Panc1 (cell line): ENCODE results near the gene LDB3. TPM values are rescaled to one million over a fixed set of nuclear protein-coding genes. Genes with fewer than 3 reads are reported as not detected.

Experiments
- ATAC-seq: fragments of 200-7000 bp; cut with Tn5 transposase; 2 replicates; pipeline ENCODE4 v1.9.1; 2020; ENCODE audit warnings: mild to moderate bottlenecking, moderate library complexity
- BruUV-seq: library from RNA; stranded (reverse); fragments of 400-500 nt; replicated peaks from 2 replicates; lab custom pipeline; 2021; lab: Mats Ljungman, UMichigan
- CTCF ChIA-PET: fragments of 300-600 bp; sonication (Branson Sonifier 250); formaldehyde crosslinking; loops from one replicate; lab custom pipeline; 2022; ENCODE audit warnings: antibody characterized with exemption; lab: Charles Lee
- POLR2A ChIA-PET: fragments of 300-600 bp; sonication (Branson Sonifier 250); formaldehyde crosslinking; loops from one replicate; lab custom pipeline; 2022; ENCODE audit warnings: antibody characterized with exemption; lab: Charles Lee
- DNase-seq: peaks from one replicate; pipeline ENCODE4 v3.0.0-alpha.2; 2010; ENCODE audit warnings: low read depth, low spot score
- H3K27ac ChIP-seq: 2 replicates; pipeline ENCODE4 v1.5.1; 2011; ENCODE audit warnings: mild to moderate bottlenecking, low read length, inconsistent platforms
- H3K27me3 ChIP-seq: fragments of 200-500 bp; sonication (Bioruptor generic); 2 replicates; pipeline ENCODE4 v1.6.0; 2014; ENCODE audit warnings: low read length, inconsistent platforms; ENCODE audit not compliant: control insufficient read depth, insufficient read depth
- H3K36me3 ChIP-seq: fragments of 200-500 bp; sonication (Bioruptor generic); 2 replicates; pipeline ENCODE4 v1.5.1; 2014; ENCODE audit warnings: inconsistent platforms, mild to moderate bottlenecking, low read length, moderate library complexity; ENCODE audit not compliant: control insufficient read depth, insufficient read depth
- H3K4me1 ChIP-seq: 2 replicates; pipeline ENCODE4 v1.5.1; 2011; ENCODE audit warnings: inconsistent platforms, mild to moderate bottlenecking, low read length, moderate library complexity; ENCODE audit not compliant: control insufficient read depth, insufficient read depth
- H3K4me3 ChIP-seq, 2 experiments: 2 replicates each; pipeline ENCODE4 v1.5.1; 2011 to 2012; ENCODE audit warnings: low read depth in 2 of 2, low read length in 2 of 2, mild to moderate bottlenecking in 2 of 2, inconsistent platforms in 1 of 2, moderate library complexity in 1 of 2
- H3K9me3 ChIP-seq: fragments of 200-500 bp; sonication (Bioruptor generic); 2 replicates; pipeline ENCODE4 v1.5.1; 2014; ENCODE audit warnings: low read depth, mild to moderate bottlenecking, inconsistent platforms, low read length, moderate library complexity; ENCODE audit not compliant: control insufficient read depth, insufficient read depth
- POLR2AphosphoS5 ChIP-seq: IDR thresholded peaks from 2 replicates; pipeline ENCODE4 v1.6.1; 2012; ENCODE audit warnings: mild to moderate bottlenecking, low read depth, low read length, moderate library complexity
- SIN3A ChIP-seq: IDR thresholded peaks from 2 replicates; pipeline ENCODE4 v1.6.1; 2012; ENCODE audit warnings: low read depth, mild to moderate bottlenecking, low read length, moderate library complexity, borderline replicate concordance; ENCODE audit not compliant: insufficient read depth
- TCF7L2 ChIP-seq: IDR thresholded peaks from 2 replicates; pipeline ENCODE4 v1.6.1; 2011; ENCODE audit warnings: mild to moderate bottlenecking, low read depth, low read length, inconsistent platforms
- in situ Hi-C: cut with HindIII; loops from 2 replicates; pipeline ENCODE4 v1.10.0; 2016; ENCODE audit warnings: low sequenced_read_pairs, low pct_unique_long_range_greater_than_20kb
- intact Hi-C: fragments of 100-400 bp; cut with micrococcal nuclease; formaldehyde crosslinking; loops from one replicate; pipeline ENCODE4 v1.10.0; 2022; ENCODE audit not compliant: unreplicated experiment
- total RNA-seq: library from RNA; stranded (reverse); gene quantifications from one replicate; pipeline ENCODE4 v1.2.1, GENCODE V29; 2021; ENCODE audit not compliant: unreplicated experiment
- TF ChIP-seq, protein P1 (sequence below), 2 experiments: IDR thresholded peaks; 2 replicates each; pipeline ENCODE4 v1.6.1; 2011 to 2012; ENCODE audit warnings: low read depth in 2 of 2, control low read depth in 1 of 2, low read length in 1 of 2, mild to moderate bottlenecking in 1 of 2, moderate library complexity in 1 of 2; ENCODE audit not compliant: insufficient read depth in 1 of 2
- TF ChIP-seq, protein P2 (sequence below): fragments of 450-650 bp; IDR thresholded peaks from 2 replicates; pipeline ENCODE4 v1.5.1; 2017; ENCODE audit warnings: mild to moderate bottlenecking

LDB3 gene
- total RNA-seq, 1 experiment from 2014 or later, result 0.15 TPM

GRCh38 chr10:86673216-86673826 is 5.0 kb downstream of the LDB3 start:
- in situ Hi-C loops, result no loop called here
- no peak for ATAC-seq
- no TSS peak for BruUV-seq

GRCh38 chr10:86673827-86674581 is 5.7 kb downstream of the LDB3 start:
- in situ Hi-C loops (no loop called here), intact Hi-C loops (no loop called here)
- BruUV-seq, result no TSS peak
- POLR2A ChIA-PET, result interaction anchor here (0.6 kb wide), 1 partner anchor 367 kb away, joined by 5 read pairs; no protein-coding TSS in a partner anchor
- TF ChIP-seq SIN3A (no peak), POLR2AphosphoS5 (no peak), TCF7L2 (no peak)
- TF ChIP-seq, protein P1, sequence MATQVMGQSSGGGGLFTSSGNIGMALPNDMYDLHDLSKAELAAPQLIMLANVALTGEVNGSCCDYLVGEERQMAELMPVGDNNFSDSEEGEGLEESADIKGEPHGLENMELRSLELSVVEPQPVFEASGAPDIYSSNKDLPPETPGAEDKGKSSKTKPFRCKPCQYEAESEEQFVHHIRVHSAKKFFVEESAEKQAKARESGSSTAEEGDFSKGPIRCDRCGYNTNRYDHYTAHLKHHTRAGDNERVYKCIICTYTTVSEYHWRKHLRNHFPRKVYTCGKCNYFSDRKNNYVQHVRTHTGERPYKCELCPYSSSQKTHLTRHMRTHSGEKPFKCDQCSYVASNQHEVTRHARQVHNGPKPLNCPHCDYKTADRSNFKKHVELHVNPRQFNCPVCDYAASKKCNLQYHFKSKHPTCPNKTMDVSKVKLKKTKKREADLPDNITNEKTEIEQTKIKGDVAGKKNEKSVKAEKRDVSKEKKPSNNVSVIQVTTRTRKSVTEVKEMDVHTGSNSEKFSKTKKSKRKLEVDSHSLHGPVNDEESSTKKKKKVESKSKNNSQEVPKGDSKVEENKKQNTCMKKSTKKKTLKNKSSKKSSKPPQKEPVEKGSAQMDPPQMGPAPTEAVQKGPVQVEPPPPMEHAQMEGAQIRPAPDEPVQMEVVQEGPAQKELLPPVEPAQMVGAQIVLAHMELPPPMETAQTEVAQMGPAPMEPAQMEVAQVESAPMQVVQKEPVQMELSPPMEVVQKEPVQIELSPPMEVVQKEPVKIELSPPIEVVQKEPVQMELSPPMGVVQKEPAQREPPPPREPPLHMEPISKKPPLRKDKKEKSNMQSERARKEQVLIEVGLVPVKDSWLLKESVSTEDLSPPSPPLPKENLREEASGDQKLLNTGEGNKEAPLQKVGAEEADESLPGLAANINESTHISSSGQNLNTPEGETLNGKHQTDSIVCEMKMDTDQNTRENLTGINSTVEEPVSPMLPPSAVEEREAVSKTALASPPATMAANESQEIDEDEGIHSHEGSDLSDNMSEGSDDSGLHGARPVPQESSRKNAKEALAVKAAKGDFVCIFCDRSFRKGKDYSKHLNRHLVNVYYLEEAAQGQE (IDR thresholded peaks at IDR 0.05; ENCODE audit: insufficient read depth in 1 of 2, low read depth in 2 of 2, low read length in 1 of 2), result no peak
- TF ChIP-seq, protein P2, sequence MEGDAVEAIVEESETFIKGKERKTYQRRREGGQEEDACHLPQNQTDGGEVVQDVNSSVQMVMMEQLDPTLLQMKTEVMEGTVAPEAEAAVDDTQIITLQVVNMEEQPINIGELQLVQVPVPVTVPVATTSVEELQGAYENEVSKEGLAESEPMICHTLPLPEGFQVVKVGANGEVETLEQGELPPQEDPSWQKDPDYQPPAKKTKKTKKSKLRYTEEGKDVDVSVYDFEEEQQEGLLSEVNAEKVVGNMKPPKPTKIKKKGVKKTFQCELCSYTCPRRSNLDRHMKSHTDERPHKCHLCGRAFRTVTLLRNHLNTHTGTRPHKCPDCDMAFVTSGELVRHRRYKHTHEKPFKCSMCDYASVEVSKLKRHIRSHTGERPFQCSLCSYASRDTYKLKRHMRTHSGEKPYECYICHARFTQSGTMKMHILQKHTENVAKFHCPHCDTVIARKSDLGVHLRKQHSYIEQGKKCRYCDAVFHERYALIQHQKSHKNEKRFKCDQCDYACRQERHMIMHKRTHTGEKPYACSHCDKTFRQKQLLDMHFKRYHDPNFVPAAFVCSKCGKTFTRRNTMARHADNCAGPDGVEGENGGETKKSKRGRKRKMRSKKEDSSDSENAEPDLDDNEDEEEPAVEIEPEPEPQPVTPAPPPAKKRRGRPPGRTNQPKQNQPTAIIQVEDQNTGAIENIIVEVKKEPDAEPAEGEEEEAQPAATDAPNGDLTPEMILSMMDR, result no peak
- H3K4me3 ChIP-seq, result no peak overlapping the region
- CTCF ChIA-PET, result no interaction called here
- no peaks in the 10 kb centered on the region for H3K36me3 ChIP-seq
- no peaks in the 10 kb centered on the region for H3K9me3 ChIP-seq
- H3K27me3 ChIP-seq, result no peaks in the 10 kb centered on the region
- DNase-seq (no peak), ATAC-seq (no peak)
- no peak overlapping the region for H3K27ac ChIP-seq
- peaks cover 4% of the 10 kb centered on the region for H3K4me1 ChIP-seq

More at GRCh38 chr10:86673216-86673826, 5.0 kb downstream of the LDB3 start:
- H3K27ac ChIP-seq, result no peak overlapping the region; the same call in 1 of the 2 replicates
- ChIA-PET POLR2A (interaction anchor here (0.5 kb wide), 1 partner anchor 252 kb away, joined by 10 read pairs; no protein-coding TSS in a partner anchor), CTCF (no interaction called here)
- no peak for DNase-seq
- TF ChIP-seq, protein P2, result no peak
- TF ChIP-seq SIN3A (no peak), POLR2AphosphoS5 (no peak), TCF7L2 (no peak)
- TF ChIP-seq, protein P1 (IDR thresholded peaks at IDR 0.05; ENCODE audit: insufficient read depth in 1 of 2, low read depth in 2 of 2, low read length in 1 of 2), result no peak
- intact Hi-C loops, result no loop called here
- no peak overlapping the region for H3K4me3 ChIP-seq
- no peaks in the 10 kb centered on the region for H3K27me3 ChIP-seq
- H3K4me1 ChIP-seq, result peaks cover 4% of the 10 kb centered on the region
- no peaks in the 10 kb centered on the region for H3K9me3 ChIP-seq
- H3K36me3 ChIP-seq, result no peaks in the 10 kb centered on the region
